Lung (tissue), 12 donors: ENCODE results near the gene TMEFF2. TPM values are rescaled to one million over a fixed set of nuclear protein-coding genes. Genes with fewer than 3 reads are reported as not detected.

Experiments used
- ATAC-seq: fragments of 200-7000 bp; cut with Tn5 transposase; one replicate; pipeline ENCODE4 v1.9.1; 2020; ENCODE audit warnings: moderate number of reproducible peaks; ENCODE audit not compliant: insufficient read depth, low FRiP score
- DNase-seq, 3 donors: peaks; one replicate each; pipeline ENCODE4 v3.0.0-alpha.2; 2013 to 2017
- H3K27ac ChIP-seq, 2 donors: one replicate each; pipeline ENCODE4 v1.5.1; 2013; ENCODE audit warnings: mild to moderate bottlenecking in 2 of 2, moderate library complexity in 2 of 2, control low read depth in 1 of 2, inconsistent platforms in 1 of 2, low read depth in 1 of 2, low read length in 1 of 2
- H3K27me3 ChIP-seq, 3 donors: one replicate each; pipeline ENCODE4 v1.5.1; 2013; ENCODE audit warnings: low read length in 2 of 3; ENCODE audit not compliant: control insufficient read depth in 3 of 3, insufficient read depth in 3 of 3
- H3K36me3 ChIP-seq, 4 donors: one replicate each; pipeline ENCODE4 v1.5.1; 2013; ENCODE audit warnings: low read length in 4 of 4, mild to moderate bottlenecking in 1 of 4, moderate library complexity in 1 of 4; ENCODE audit not compliant: control insufficient read depth in 4 of 4, insufficient read depth in 4 of 4
- H3K4me1 ChIP-seq, 5 donors: one replicate each; pipeline ENCODE4 v1.5.1; 2013; ENCODE audit warnings: low read length in 5 of 5, mild to moderate bottlenecking in 2 of 5, moderate library complexity in 1 of 5; ENCODE audit not compliant: control insufficient read depth in 5 of 5, insufficient read depth in 5 of 5
- H3K4me3 ChIP-seq: one replicate; pipeline ENCODE4 v1.5.1; 2013; ENCODE audit warnings: mild to moderate bottlenecking, control low read depth, moderate library complexity
- H3K9ac ChIP-seq, 2 donors: one replicate each; pipeline ENCODE4 v1.5.1; 2013; ENCODE audit warnings: low read length in 2 of 2, control low read depth in 1 of 2; ENCODE audit not compliant: insufficient read depth in 1 of 2
- H3K9me3 ChIP-seq, 4 donors: one replicate each; pipeline ENCODE4 v1.5.1; 2013; ENCODE audit warnings: low read length in 3 of 4, mild to moderate bottlenecking in 1 of 4, moderate library complexity in 1 of 4; ENCODE audit not compliant: control insufficient read depth in 4 of 4, insufficient read depth in 3 of 4
- WGBS, 2 donors: extraction: QIAGEN DNeasy Blood & Tissue Kit; methylation state at CpG; one replicate each; pipeline ENCODE4 v1.1.7; 2013; 5-methylcytosine and 5-hydroxymethylcytosine counted together
- polyA plus RNA-seq, 2 donors: library from polyadenylated mRNA; stranded (reverse); fragments of 200-250 nt; gene quantifications; one replicate each; pipeline ENCODE4 v1.2.1, GENCODE V29; 2013
- total RNA-seq, 2 donors: library from RNA; depleted of rRNA in 1 of 2; stranded (reverse); fragments of >200 nt in 1 of 2; gene quantifications; one replicate each; pipeline ENCODE4 v1.2.1, GENCODE V29; 2014 to 2021
- TF ChIP-seq, protein P1 (sequence below): IDR thresholded peaks from 2 replicates; pipeline ENCODE4 v1.5.1; 2012; ENCODE audit warnings: mild to moderate bottlenecking; ENCODE audit errors: control extremely low read depth, extremely low read depth
- donor health status: control.
- donor health status: control.
- donor health status: Bipolar disorder and iron deficiency.
- donor health status: healthy.
- donor health status: DM: yes; HTN: yes; CAD: no.

The TMEFF2 gene
- total and polyA plus RNA-seq, 4 donors: 0.43 TPM; not detected in 3

DNA sequence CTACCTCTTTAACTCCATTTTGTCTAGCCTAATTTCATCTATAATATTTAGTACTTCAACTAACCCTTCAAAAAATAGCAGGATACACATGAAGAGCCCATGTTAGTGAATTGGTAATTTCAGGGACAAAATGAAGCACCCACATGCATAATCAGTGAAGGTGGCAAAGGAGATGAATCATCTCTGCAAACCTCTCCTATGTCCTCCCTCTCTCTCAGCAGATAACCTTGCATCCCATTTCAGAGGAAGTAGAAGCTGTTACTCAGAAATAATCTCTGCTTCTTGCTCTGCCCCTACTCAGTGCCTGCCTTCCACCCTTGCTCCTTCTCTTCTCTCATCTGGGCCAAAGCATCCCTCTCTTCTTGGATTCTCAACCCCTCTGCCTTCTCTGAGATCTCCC is 287.6 kb downstream of the TMEFF2 start:
- H3K9ac ChIP-seq: no peak overlapping the region
- TF ChIP-seq, protein P1, sequence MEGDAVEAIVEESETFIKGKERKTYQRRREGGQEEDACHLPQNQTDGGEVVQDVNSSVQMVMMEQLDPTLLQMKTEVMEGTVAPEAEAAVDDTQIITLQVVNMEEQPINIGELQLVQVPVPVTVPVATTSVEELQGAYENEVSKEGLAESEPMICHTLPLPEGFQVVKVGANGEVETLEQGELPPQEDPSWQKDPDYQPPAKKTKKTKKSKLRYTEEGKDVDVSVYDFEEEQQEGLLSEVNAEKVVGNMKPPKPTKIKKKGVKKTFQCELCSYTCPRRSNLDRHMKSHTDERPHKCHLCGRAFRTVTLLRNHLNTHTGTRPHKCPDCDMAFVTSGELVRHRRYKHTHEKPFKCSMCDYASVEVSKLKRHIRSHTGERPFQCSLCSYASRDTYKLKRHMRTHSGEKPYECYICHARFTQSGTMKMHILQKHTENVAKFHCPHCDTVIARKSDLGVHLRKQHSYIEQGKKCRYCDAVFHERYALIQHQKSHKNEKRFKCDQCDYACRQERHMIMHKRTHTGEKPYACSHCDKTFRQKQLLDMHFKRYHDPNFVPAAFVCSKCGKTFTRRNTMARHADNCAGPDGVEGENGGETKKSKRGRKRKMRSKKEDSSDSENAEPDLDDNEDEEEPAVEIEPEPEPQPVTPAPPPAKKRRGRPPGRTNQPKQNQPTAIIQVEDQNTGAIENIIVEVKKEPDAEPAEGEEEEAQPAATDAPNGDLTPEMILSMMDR: no peak

DNA sequence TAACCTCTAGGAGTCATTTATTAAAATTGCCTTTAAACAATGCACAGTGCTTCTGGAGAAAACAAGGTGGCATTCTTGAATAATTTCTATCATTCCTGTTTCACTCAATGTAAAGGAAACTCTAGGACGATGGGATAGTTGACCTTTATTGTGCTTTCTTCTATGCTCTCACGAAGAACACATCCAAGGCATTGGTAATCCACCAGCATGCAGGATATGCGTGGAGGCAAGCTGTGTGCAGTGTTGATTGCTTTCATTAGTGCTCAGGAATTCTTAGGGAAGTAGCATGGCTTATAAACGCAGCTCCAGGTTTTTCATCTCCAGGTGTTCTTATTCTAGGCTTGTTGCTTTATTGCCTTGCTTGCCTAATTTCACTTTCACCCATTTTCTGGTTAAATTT is 289.4 kb downstream of the TMEFF2 start:
- ATAC-seq (no peak), DNase-seq (no peak)
- no peak overlapping the region for H3K9ac ChIP-seq
- no peak overlapping the region for H3K27ac ChIP-seq
- no peak overlapping the region for H3K4me3 ChIP-seq
- WGBS, 2 donors: 83 to 87% methylated on average over 4 of the region's 4 CpGs
- H3K9me3 ChIP-seq: peaks cover 0 to 2% (median 0%) of the 10 kb centered on the region in 4 donors
- TF ChIP-seq, protein P1: no peak
- H3K27me3 ChIP-seq: no peaks in the 10 kb centered on the region
- no peaks in the 10 kb centered on the region for H3K36me3 ChIP-seq
- peaks cover 0 to 9% (median 0%) of the 10 kb centered on the region in 5 donors for H3K4me1 ChIP-seq

More for the DNA sequence above, 287.6 kb downstream of the TMEFF2 start:
- Histone ChIP-seq H3K9me3 (no peaks in the 10 kb centered on the region), H3K4me3 (no peak overlapping the region), H3K27me3 (no peaks in the 10 kb centered on the region), H3K4me1 (peaks cover 0 to 9% (median 0%) of the 10 kb centered on the region in 5 donors), H3K36me3 (no peaks in the 10 kb centered on the region), H3K27ac (no peak overlapping the region)
- ATAC-seq (no peak), DNase-seq (no peak)

DNA sequence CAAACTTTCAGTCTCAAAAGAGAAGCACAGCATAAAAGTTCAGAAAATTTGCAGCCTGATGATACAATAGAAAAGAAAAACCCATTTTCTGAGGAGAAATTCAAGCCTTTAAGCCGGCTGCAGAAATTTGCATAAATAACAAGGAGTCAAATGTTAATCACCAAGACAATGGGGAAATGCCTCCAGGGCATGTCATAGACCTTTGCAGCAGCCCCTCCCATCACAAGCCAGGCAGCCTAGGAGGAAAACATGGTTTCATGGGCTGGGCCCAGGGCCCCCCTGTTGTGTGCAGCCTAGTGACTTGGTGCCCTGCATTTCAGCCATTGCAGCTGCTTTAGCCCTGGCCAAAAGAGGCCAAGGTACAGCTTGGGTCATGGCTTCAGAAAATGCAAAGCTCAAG is 293.7 kb downstream of the TMEFF2 start:
- no peak for DNase-seq
- Histone ChIP-seq H3K9me3 (peaks cover 0 to 2% (median 0%) of the 10 kb centered on the region in 4 donors), H3K27me3 (no peaks in the 10 kb centered on the region), H3K4me3 (no peak overlapping the region), H3K9ac (no peak overlapping the region), H3K36me3 (no peaks in the 10 kb centered on the region), H3K4me1 (no peaks in the 10 kb centered on the region), H3K27ac (no peak overlapping the region)
- WGBS, 2 donors: 96 to 97% methylated on average over 1 of the region's 1 CpG
- TF ChIP-seq, protein P1: no peak
- no peak for ATAC-seq

DNA sequence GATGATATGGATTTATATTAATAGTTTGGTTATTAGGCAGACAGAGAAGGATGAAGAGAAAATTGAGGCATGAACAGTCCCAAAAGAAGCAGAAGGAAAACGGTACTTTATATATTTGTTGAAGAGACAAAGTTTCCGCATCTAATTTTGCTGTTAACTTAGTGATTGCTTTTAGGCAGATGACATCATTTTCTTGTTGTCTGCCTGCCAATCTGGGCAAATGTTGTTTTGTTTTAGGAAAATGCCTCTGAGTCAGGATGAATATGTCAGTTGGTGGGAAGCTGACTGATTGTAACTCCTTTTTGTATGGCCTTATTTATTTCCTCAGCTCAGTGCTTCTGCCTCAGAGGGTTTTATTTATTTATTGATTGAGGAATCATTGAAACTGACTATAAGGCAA is 295.3 kb downstream of the TMEFF2 start:
- H3K27ac ChIP-seq: no peak overlapping the region
- 70 to 86% methylated on average over 2 of the region's 2 CpGs for WGBS, 2 donors

More for the DNA sequence above, 295.3 kb downstream of the TMEFF2 start:
- H3K27me3 ChIP-seq: no peaks in the 10 kb centered on the region
- ATAC-seq: no peak
- no peak overlapping the region for H3K9ac ChIP-seq
- peak in 2 of 3 donors; percentile 19 to 36 for DNase-seq
- H3K4me3 ChIP-seq: no peak overlapping the region
- H3K9me3 ChIP-seq: peaks cover 0 to 2% (median 0%) of the 10 kb centered on the region in 4 donors
- no peaks in the 10 kb centered on the region for H3K36me3 ChIP-seq
- TF ChIP-seq, protein P1: no peak
- H3K4me1 ChIP-seq: no peaks in the 10 kb centered on the region
